ENCODE data around the gene IGF1.
"Not testable (repeated sequence)": the region's sequence is repeated elsewhere in the genome, so short reads cannot be mapped to it uniquely, and the experiment has no call there.

The IGF1 gene

DNA sequence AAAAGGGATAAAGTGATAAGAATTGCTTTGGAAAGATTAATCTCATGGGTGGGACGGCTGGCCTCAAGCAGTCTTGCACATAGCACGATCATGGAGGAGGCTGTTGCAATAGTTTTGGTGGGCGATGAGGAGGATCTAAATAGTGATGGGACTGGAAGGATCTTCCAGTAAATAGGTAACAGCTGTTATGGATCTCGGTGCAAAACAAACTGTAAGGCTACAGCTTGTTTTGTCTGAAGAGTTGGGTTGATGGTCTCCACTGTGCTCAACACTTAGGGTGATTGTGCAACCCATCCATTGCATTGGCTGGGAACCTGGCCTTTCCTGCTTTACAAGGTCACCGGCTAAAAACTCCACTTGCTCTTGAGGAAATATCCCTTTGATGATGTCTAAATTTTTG, 21.0 kb downstream of the IGF1 start:
- DNase-seq: no peak

DNA sequence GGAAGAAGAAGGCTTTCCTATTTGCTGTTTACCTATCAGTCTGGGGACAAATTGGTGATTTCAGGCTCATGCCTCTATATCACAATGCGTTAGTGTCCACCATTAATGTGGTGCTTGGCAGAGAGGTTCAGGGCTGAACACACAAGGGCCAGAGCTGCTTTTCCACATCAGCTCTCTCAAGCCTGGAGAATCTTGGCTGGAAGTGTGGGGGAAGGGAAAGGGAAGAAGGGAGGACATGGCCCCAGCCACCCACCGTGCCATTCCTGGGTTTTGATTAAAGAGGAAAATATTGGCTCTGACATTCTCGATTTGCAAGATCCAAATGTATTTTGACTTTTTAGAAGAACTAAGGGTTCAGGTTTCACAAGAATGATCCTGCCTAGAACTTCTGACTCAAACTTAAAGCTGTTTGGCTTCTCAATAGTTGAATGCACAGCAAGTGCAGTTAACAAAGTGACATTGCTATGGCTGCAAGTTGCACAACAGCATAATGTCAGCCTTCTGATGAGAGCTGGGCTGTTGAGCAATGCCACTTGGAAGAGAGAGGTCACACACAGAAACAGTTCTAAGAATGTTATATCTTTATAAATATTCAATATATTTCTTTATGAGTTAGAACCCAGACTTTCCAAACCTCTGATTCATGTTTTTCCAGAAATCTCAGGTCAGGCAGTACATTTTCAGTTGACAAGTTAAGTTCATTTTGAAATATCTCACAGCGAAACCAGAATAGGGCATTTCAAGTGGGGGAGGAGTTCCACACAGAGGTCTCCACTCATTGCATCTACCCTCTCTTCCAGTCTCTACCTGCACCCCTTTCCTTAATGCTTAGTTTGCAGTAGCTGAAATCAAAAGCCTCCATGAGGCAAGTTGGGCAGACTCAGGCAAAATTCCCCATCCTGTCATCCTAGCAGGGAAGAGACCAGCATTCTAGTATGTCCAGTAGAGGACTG, 25.3 kb downstream of the IGF1 start:
- no peak for DNase-seq

DNA sequence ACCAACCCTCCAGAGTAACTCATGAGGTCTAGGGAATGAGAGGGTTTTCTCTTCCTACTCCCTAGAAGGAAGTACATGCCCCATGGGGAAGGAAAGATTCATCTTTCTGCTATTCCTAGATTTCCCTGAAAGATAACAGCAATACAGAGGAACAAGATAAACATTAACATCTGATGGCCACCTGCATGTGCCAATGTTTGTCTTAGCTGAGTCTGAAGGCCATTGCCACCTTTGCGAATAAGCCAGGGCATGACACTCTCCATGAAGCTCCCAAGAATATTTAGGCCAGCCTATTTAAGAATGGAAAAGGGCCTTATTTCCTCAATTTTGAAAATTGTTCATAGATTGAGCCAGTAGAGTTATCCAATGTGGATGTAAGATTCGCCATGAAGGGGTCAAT, 26.0 kb downstream of the IGF1 start:
- DNase-seq: no peak

DNA sequence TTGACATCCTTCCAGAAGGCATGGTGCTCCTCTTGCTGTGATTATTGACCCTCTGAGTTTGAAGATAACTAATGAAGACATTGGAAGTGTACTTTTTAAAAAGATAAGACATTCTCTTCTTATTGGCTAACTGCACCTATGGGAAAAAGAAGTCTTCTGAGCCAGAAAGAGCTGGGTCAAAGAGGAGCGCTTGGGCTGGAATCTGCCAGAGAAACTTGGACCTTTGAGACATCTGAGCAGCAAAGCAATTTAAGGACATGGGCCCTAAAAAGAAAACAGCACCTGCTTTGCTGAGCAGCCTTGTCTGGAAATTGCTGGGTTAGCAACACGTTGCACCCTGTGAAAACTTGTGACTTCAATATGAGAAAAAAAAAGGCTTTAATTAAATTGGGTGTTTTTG, 27.8 kb downstream of the IGF1 start:
- DNase-seq: no peak

DNA sequence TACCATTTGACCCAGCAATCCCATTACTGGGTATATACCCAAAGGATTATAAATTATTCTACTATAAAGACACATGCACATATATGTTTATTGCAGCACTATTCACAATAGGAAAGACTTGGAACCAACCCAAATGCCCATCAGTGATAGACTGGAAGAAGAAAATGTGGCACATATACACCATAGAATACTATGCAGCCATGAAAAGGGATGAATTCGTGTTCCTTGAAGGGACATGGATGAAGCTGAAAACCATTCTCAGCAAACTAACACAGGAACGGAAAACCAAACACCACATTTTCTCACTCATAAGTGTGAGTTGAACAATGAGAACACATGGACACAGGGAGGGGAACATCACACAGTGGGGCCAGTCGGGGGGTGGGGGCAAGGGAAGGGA, 31.3 kb downstream of the IGF1 start:
- not testable (repeated sequence) for DNase-seq

DNA sequence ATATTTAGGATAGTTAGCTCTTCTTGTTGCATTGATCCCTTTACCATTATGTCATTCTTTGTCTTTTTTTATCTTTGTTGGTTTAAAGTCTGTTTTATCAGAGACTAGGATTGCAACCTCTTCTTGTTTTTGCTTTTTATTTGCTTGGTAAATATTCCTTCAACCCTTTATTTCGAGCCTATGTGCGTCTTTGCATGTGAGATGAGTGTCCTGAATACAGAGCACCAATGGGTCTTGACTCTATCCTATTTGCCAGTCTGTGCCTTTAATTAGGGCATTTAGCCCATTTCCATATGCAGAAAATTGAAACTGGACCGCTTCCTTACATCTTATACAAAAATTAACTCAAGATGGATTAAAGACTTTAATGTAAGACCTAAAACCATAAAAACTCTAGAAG, 32.9 kb downstream of the IGF1 start:
- not testable (repeated sequence) for DNase-seq

DNA sequence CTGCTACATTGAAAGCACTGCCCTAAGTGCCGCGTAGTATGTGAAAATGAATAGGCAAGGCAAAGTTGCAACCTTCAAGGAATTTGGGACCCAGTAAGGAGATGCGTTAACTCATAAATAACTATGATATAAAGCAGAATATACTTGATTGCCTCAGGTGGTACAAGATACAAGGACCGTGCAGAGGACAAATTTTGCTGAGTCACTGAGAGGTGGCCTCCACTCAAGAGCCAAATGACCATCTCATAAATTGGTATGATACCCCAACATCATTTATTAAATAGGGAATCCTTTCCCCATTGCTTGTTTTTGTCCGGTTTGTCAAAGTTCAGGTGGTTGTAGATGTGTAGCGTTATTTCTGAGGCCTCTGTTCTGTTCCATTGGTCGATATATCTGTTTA, 35.7 kb downstream of the IGF1 start:
- DNase-seq: no peak

DNA sequence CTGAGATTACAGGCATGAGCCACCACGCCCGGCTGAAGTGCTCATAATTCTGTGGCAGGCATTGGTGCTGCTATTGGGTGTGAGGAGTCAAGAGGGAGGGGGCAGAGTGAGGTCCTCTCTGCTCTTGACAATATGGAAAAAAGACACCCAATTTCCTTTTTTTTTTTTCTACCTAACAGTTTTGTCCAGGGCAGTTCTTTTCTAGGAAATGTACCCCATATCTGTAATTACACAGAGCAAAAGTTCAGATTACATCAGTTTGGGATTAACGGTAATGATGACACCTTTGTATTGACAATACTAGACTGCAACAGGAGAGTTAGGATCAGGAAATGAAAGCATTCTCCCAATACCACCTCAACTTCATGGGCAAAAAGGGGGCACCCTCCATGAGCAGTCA, 36.3 kb downstream of the IGF1 start:
- DNase-seq: no peak

DNA sequence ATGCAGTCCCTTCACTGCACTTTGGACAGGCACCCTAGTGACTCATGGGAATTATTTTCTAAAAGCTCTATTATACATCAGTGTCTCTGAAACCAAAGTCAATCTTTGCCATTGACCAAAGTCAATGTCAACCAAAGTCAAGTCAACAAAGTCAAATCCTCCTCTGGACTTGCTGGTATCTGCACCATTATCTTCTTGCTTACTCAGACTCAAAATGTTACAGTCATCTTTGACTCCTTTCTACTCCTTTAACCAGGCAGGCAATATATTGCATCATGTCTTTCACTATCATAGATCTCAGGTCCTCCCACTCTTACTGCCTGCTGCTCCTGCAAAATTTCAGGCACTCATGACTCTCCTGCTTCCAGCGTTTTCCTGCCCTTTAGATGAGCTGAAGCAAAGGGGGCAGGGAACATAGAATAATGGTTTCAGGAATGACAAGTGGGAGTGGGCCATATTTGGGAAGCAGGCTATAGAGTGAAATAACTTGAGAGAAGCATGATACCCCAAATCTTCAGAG, 39.2 kb downstream of the IGF1 start:
- no peak for DNase-seq

DNA sequence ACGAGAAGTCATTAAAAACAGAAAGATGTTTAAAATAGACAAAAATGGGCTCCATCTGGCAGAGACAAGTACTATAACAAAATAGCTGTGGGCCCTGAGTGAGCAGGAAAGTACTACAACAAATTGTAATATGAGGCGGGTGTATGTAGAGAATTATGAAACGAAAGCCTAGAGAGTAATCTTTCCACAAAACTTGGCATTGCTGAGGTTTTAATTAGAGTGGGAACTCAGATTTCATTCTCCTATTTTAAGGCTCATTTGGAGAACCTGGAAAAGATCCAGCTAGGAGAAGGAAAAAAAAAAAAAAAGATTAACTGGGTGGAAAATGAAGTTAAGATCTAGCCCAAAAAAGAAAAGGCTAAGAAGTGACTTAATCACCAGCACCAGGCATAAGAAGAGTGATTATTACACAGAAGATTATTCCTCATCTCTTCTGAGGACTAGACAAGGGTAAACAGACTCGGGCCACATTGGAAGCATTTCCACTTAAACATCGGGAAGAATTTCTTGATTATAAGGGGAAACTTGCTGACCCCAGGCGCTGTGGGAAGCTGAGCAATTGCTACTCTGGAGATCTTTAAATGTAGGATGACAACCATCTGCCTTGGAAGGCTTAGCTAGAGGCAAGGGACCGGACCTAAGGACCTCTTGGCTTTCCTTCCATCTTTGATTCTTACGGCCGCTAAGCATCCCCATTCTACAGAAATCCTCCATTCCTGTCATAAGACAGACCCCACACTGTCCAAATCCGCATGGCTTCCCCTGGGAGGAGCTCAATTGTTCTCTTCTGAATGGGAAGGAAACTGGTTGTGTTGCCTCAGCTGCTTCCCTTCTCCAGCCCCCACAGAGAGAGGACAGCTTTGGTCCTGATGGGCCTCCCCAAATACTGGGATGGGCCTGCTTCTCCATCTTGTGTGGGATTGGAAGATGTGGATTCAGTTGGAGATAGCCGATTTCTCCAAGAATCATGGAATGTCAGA, 40.6 kb downstream of the IGF1 start:
- DNase-seq: no peak

DNA sequence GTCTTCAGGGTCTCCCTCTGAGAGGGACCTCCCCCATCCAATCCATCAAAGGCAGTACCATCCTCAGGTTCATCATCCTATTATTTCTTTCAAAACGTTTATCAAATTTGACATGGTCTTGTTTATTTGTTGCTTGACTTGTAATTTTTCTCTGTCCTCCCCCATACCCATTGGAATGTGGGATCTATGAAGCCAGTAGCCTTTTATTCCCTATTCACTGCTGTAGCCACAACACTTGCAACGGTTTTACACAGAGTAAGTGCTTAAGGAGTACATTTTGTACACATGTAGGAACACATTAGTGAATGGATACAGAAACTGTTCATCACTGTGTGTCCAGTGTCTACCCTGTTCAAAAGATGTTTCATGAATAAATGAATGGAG, 41.5 kb downstream of the IGF1 start:
- no peak for DNase-seq

DNA sequence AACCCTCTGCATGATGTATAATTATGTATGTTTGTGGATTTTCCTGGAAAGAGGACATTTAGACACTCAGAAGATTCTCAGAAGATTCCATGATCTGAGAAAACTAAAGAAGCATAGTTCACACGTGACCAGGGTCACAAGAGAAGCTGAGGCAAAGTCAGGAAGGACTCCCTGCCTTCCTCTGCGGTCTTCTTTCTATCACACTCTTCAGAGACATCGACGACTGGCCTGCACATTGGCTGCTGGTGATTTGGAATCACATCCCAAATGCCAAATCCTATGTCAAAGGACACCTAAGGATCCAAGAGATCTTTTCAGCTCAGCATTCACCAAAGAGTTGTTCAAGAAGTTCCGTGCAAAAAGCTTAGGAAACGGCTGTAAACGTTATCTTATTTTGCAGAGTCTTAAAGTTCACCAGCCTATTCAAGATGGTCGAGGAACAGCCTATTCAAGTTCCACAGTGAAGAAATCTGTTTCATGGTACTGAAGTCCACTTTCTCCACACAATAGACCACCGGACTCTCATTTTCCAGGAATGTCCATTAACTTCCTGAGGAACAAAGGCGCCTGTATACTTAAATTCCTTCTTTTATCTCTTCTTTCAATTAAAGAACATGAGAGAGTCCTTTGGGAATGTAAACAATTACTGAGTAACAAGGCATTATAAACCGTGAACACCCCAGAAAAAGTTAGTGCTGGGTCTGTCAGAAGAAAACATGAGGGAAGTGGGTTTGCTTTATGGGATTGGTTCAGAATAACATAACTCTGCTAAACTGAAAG, 42.1 kb downstream of the IGF1 start:
- DNase-seq: no peak

DNA sequence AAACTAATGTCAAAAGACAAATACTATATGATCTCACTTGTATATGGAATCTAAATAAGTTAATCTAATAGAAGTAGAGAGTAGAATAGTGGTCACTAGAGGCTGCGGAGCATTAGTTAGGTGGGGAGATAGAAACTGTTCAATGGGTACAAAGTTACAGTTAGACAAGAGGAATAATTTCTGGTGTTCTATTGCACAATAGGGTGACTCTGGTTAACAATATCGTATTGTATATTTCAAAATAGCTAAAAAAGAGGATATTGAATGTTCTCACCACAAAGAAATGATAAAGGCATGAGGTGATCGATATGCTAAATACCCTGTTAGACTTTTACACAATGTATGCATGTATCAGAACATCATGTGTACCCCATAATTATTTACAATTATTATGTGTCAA, 42.9 kb downstream of the IGF1 start:
- no peak for DNase-seq

DNA sequence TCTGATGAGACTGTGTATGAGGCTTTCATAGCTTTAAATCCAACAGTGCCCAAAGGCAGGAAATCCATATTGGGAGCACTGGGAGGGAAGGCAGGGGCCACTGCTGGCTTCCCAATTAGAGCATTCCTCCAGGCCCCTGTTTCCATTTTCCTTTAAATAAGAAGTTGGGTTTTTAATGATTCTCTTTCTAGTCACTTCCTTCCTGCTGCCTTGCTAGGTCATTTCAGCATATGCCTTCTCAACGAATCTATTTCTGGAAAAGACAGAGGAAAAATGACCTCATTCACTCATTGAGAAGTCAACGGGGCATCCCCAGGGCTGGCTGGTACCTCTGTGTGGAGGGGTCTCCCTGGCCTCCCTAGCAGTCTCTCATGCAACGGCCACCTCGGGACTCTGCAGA, 43.5 kb downstream of the IGF1 start:
- DNase-seq: no peak

DNA sequence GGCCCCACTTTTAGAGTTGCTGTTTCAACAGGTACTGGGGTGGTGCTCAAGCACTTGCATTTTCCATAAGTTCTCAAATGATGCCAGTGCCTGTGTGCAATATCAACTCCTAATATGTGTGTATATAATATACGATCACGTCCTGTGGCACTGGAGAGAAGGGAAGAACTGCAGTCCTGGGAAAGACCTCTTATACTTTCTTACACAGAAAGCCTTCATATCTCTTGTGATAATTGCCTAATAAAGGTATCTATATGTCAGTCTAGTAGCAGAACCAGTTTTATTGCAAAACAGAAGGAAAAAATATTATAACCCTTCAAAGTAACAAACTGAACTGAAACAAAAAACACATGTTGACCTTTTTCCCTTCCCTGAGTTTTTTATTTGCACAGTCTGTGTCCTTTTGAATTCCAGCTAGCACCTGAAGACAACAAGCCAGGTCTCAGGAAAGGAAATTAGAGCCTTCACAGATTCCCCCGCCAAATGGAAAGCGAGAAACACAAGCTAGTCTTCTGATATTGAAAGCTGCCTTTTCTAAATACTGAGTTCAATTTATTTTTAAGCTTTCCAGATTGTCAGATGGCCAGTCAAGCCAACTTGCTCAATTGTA, 44.4 kb downstream of the IGF1 start:
- no peak for DNase-seq

DNA sequence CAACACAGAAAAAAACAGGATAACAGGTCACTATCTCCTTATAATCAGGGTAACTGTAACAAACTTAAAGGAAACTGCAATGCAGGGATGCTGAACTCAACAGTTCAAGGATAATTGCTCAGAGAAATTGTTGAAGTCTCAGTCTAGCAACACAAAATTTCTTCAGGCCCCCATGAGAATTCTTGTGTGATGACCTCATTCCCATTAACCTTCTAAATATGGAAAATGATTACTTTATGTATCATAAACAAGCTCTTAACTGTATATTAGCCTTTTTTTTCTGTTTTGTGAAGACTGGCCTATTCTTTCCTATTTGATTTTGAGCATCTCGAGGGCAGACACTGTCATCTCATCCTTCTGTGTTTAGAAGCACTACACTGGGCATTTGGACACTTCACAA, 47.1 kb downstream of the IGF1 start:
- no peak for DNase-seq

DNA sequence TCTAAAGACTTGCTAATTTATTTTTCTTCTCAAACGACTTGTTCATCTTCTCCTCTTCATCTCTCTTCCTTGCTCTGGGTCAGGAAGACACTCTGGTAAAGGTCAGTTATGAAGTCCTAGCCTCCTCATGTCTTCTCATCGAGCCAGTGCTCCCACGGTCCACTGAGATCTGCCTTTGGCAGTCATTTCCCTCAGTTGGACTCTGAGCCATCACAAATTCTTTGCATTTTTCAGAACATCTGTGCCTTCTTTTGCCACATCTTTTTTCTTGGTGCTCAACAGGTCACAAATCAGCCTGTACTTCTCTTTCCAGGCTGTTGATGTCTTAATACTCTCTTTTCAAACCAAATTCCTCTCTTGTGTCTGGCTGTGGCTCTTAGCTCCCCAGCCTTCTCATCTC, 49.7 kb downstream of the IGF1 start:
- no peak for DNase-seq

DNA sequence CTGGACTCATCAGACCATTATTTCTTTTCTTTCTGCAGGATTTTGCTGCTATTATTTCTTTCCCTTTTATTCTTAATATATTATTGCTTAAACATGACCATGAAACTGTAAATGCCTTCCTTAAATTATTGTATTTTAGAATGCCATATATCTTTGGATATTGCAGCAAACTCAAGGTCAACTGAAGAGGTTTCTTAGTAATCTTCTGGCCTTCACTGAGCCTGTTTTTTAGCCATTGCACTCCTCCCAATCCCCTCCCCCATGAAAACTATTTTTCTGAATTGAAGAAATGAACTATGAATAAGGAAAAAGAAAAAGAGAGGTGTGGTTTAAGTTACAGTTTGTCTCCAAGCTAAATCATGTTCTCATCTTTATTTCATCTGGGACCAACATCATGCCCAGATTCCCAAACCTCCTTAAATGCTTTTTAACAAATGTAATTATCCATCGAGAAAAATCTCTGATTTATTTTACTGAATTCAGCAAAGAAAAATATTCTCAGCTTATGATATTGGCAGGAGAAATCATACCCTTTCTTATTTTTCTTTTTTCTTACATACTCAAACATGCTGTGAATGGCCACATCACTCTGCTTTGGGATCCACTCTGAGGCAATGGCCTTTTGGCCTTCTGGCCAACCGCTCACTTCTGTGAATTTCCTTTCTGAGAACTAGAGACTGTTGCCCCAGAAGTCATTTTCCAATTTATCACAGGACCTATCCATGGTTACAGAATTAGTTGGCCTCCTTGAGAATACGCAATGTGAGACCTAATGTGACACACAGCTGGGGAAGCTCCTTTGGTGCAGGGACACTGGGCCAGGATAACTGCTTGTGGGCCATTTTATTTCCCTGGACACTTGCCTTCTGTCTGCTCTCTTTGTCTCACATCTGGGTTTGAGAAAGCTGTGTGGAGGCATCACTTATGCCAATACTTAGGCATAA, 50.9 kb downstream of the IGF1 start:
- no peak for DNase-seq

DNA sequence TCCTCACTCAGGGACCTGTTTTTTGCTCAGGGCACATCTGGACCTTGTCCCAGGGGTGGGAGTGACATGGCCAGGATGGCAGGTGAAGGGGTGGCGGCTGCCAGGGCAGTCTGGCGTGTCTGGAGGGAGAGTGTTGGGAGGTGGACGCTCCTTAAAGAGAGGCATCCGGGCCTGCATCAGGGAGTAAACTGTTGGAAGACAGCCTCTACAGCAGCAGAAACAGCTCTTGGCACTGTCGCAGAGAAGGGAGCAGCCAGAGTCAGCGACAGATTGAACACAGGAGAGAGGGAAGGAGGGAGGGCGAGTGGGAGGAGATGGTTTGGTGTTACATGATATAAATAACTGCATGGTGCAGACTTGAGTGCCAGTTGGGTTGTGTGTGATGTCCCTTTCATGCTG, 52.8 kb downstream of the IGF1 start:
- DNase-seq: no peak

DNA sequence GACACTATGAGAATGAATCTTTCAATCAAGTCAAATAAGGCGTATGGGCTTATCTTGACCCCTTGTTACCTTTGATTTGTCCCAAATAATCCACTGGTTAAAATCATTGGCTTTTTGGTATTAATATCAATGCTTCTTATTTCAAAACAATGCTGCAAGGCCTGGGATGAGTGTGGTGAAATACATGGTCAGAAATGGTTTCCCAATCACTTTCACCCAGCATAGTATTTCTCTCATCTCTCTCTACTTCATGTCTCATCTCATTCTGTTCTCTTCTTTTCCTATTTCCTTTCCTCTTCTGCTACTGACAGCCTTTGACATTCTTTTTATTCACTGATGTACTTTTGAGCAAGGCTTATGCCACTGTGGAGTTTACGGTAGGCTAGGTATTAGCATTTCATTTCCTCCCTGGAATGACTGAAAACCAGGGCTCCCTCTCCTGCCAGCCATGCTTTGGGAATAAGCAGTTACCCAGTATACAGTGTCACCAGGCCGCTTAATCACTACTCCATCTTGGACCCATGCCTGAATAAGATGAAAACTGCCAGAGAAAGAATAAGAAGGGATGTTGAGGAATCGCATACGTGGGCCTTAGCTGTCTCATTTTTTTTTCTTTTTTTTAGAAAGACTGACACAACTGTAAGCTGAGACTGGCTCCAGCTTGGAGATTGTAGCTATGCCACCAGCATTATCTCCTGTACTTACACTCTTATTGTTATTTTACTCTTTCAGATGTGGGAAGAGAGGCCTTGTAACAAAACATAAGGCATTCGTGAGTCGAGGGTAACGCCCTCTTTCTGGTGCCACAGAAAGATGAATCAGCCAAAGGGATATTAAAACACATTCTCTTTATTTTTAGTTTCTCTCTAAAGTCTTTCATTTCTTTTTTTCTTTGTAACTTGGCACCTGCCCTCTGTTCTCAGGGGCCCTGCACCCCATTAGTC, 53.5 kb downstream of the IGF1 start:
- DNase-seq: no peak

Data from Kasumi-1 (cell line).